GM12878 (cell line): ENCODE results near the gene ACTR8. TPM values are rescaled to one million over a fixed set of nuclear protein-coding genes. Genes with fewer than 3 reads are reported as not detected.

Experiments
- ATAC-seq: fragments of 200-7000 bp; cut with Tn5 transposase; 3 replicates; pipeline ENCODE4 v1.9.1; 2020; ENCODE audit warnings: mild to moderate bottlenecking, moderate library complexity
- BruUV-seq: library from RNA; stranded (reverse); fragments of 400-500 nt; replicated peaks from 2 replicates; lab custom pipeline; 2021; lab: Mats Ljungman, UMichigan
- CTCF ChIA-PET: fragments of 300-600 bp; sonication (Branson Sonifier 250); formaldehyde crosslinking; extraction: SDS; loops from one replicate; lab custom pipeline; 2021; ENCODE audit warnings: inconsistent platforms; lab: Yijun Ruan, JAX
- POLR2A ChIA-PET: fragments of 350-600 bp; formaldehyde crosslinking; extraction: SDS; loops from one replicate; lab custom pipeline; 2021; ENCODE audit warnings: inconsistent platforms; lab: Charles Lee
- RAD21 ChIA-PET: fragments of 300-600 bp; sonication (Branson Sonifier 250); formaldehyde crosslinking; loops from one replicate; lab custom pipeline; 2023; ENCODE audit warnings: antibody characterized with exemption; ENCODE audit not compliant: unreplicated experiment; lab: Charles Lee
- SMC1A ChIA-PET: fragments of 300-600 bp; sonication (Branson Sonifier 250); formaldehyde crosslinking; loops from one replicate; lab custom pipeline; 2023; ENCODE audit not compliant: unreplicated experiment, uncharacterized antibody; lab: Charles Lee
- DNase-seq: peaks from one replicate; pipeline ENCODE4 v3.0.0-alpha.2; 2011; ENCODE audit warnings: low read depth, low spot score
- FAIRE-seq: peaks from 3 replicates; lab custom pipeline; 2011; peaks lifted over from hg19 to GRCh38; lab: Jason Lieb, UNC
- H2AFZ ChIP-seq: 2 replicates; pipeline ENCODE4 v1.6.0; 2011; ENCODE audit warnings: low read depth, low read length, control low read depth; ENCODE audit not compliant: control insufficient read depth
- H3K27ac ChIP-seq: 2 replicates; pipeline ENCODE4 v1.5.1; 2011; ENCODE audit warnings: control low read depth; ENCODE audit not compliant: control insufficient read depth, insufficient read depth
- H3K27me3 ChIP-seq, 2 experiments: replicated peaks in 1 of 2; 2 replicates each; pipeline versions ENCODE4 v1.6.0 to v1.6.1; 2011; ENCODE audit warnings: low read length in 1 of 2; ENCODE audit not compliant: control insufficient read depth in 2 of 2, insufficient read depth in 2 of 2
- H3K36me3 ChIP-seq, 2 experiments: 2 replicates each; pipeline ENCODE4 v1.5.1; 2011; ENCODE audit warnings: low read length in 1 of 2; ENCODE audit not compliant: control insufficient read depth in 2 of 2, insufficient read depth in 2 of 2
- H3K4me1 ChIP-seq: 2 replicates; pipeline ENCODE4 v1.6.1; 2011; ENCODE audit warnings: mild to moderate bottlenecking, low read length, moderate library complexity, mixed read lengths; ENCODE audit not compliant: control insufficient read depth, insufficient read depth
- H3K4me2 ChIP-seq: 2 replicates; pipeline ENCODE4 v1.6.0; 2011; ENCODE audit warnings: control low read depth; ENCODE audit not compliant: control insufficient read depth, insufficient read depth
- H3K4me3 ChIP-seq: fragments of 200-600 bp; sonication (generic); 2 replicates; pipeline ENCODE4 v1.5.1; 2016
- H3K79me2 ChIP-seq: 2 replicates; pipeline ENCODE4 v1.6.0; 2011; ENCODE audit warnings: low read length; ENCODE audit not compliant: control insufficient read depth, insufficient read depth
- H3K9ac ChIP-seq: 2 replicates; pipeline ENCODE4 v1.8.0; 2011; ENCODE audit warnings: low read length, control low read depth, mixed read lengths; ENCODE audit not compliant: control insufficient read depth, insufficient read depth
- H3K9me3 ChIP-seq: replicated peaks from 3 replicates; pipeline ENCODE4 v1.5.1; 2011; ENCODE audit warnings: mild to moderate bottlenecking, low read length; ENCODE audit not compliant: control insufficient read depth, insufficient read depth
- H4K20me1 ChIP-seq: 2 replicates; pipeline ENCODE4 v1.6.0; 2011; ENCODE audit not compliant: control insufficient read depth, insufficient read depth
- CEBPB ChIP-seq, 2 experiments: fragments of 150-350 bp in 1 of 2; IDR thresholded peaks; 2 replicates each; pipeline ENCODE4 v1.6.1; 2012 to 2014; ENCODE audit warnings: low read depth in 2 of 2, low read length in 2 of 2, borderline replicate concordance in 1 of 2, inconsistent platforms in 1 of 2
- FOXK2 ChIP-seq: fragments of 450-650 bp; IDR thresholded peaks from 2 replicates; pipeline ENCODE4 v1.6.1; 2017; ENCODE audit warnings: mild to moderate bottlenecking, moderate library complexity
- HSF1 ChIP-seq: fragments of 150-350 bp; IDR thresholded peaks from 2 replicates; pipeline ENCODE4 v1.6.1; 2014; ENCODE audit warnings: mild to moderate bottlenecking, low read depth, low read length
- IRF3 ChIP-seq: fragments of 450-650 bp; IDR thresholded peaks from 2 replicates; pipeline ENCODE4 v1.6.1; 2014; ENCODE audit warnings: mild to moderate bottlenecking
- NFYB ChIP-seq: IDR thresholded peaks from 2 replicates; pipeline ENCODE4 v1.6.1; 2011; ENCODE audit warnings: low read depth, mild to moderate bottlenecking, low read length, improper control_type of control experiment, moderate library complexity; ENCODE audit not compliant: insufficient read depth
- NR2F1 ChIP-seq: fragments of 450-650 bp; conservative IDR thresholded peaks from 2 replicates; pipeline ENCODE4 v1.6.1; 2017; ENCODE audit warnings: mild to moderate bottlenecking
- RUNX3 ChIP-seq: IDR thresholded peaks from 2 replicates; pipeline ENCODE4 v1.6.1; 2012; ENCODE audit warnings: low read length, inconsistent platforms
- TCF12 ChIP-seq: IDR thresholded peaks from 2 replicates; pipeline ENCODE4 v1.6.1; 2011; ENCODE audit warnings: low read depth, mild to moderate bottlenecking, low read length
- ZNF24 ChIP-seq: fragments of 450-650 bp; IDR thresholded peaks from 2 replicates; pipeline ENCODE4 v1.6.1; 2017; ENCODE audit warnings: antibody characterized with exemption, mild to moderate bottlenecking
- WGBS: methylation state at CpG from one replicate; pipeline ENCODE4 v1.1.6; 2016; ENCODE audit warnings: low lambda C conversion rate; ENCODE audit not compliant: insufficient replicate concordance, insufficient coverage; ENCODE audit errors: missing lambda C conversion rate; 5-methylcytosine and 5-hydroxymethylcytosine counted together
- in situ Hi-C: fragments of 300-500 bp; cut with MboI; formaldehyde crosslinking; loops from 9 replicates; pipeline ENCODE4 v1.14.3; 2018; ENCODE audit warnings: mixed read lengths
- intact Hi-C: fragments of 100-400 bp; cut with micrococcal nuclease; formaldehyde crosslinking; loops from one replicate; pipeline ENCODE4 v1.14.2; 2022; ENCODE audit not compliant: unreplicated experiment
- polyA plus RNA-seq, 11 experiments: library from polyadenylated mRNA; depleted of rRNA in 4 of 11; unstranded in 6 of 11; stranded (reverse) in 5 of 11; fragments of >200 nt; fragmentation: Nextera tagmentation in 4 of 11; fragmentation: Illumina TruSeq in 1 of 11; extraction: Ambion mirVana in 4 of 11; extraction: Trizol in 1 of 11; gene quantifications; 1 replicate in 1 of 11; 2 replicates in 10 of 11; pipeline versions ENCODE4 v1.2.1 to v1.2.3, GENCODE V29; 2011 to 2016; ENCODE audit warnings: inconsistent platforms in 2 of 11, missing spikeins in 2 of 11, low read depth in 1 of 11
- total RNA-seq, 4 experiments: library from RNA; depleted of rRNA in 3 of 4; stranded (reverse); fragments of >200 nt in 3 of 4; fragmentation: Illumina TruSeq in 1 of 4; extraction: Trizol in 1 of 4; gene quantifications; 2 replicates each; pipeline versions ENCODE4 v1.2.1 to v1.2.3, GENCODE V29; 2013 to 2021
- TF ChIP-seq, protein P1 (sequence below): IDR thresholded peaks from 2 replicates; pipeline ENCODE4 v1.6.1; 2012; ENCODE audit warnings: low read depth, low read length, improper control_type of control experiment

The ACTR8 gene
- total and polyA plus RNA-seq, 10 of the 15 experiments (the other 5 are each of a cell fraction or from before 2014, with no cell fraction given): 5.3 to 35.7 (median 26.4) TPM

GRCh38 chr3:53828581-53828980 lies 53.4 kb downstream of the ACTR8 start:
- intact Hi-C loops (no loop called here), in situ Hi-C loops (no loop called here)
- Histone ChIP-seq H3K4me2 (no peak overlapping the region), H3K27me3 (no peaks in the 10 kb centered on the region), H3K79me2 (no peaks in the 10 kb centered on the region), H2AFZ (no peak overlapping the region), H3K9ac (no peak overlapping the region), H3K4me1 (no peaks in the 10 kb centered on the region), H3K4me3 (no peak overlapping the region), H3K27ac (no peak overlapping the region), H3K36me3 (no peaks in the 10 kb centered on the region), H3K9me3 (no peaks in the 10 kb centered on the region), H4K20me1 (no peaks in the 10 kb centered on the region)
- TF ChIP-seq CEBPB (IDR thresholded peaks at IDR 0.05; ENCODE audit: borderline replicate concordance in 1 of 2, low read depth in 2 of 2, low read length in 2 of 2) (no peak), TCF12 (no peak), HSF1 (no peak), FOXK2 (no peak), IRF3 (no peak), NR2F1 (no peak), RUNX3 (no peak), ZNF24 (no peak), NFYB (no peak)
- TF ChIP-seq, protein P1, sequence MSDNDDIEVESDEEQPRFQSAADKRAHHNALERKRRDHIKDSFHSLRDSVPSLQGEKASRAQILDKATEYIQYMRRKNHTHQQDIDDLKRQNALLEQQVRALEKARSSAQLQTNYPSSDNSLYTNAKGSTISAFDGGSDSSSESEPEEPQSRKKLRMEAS: no peak
- POLR2A ChIA-PET: no interaction called here
- no peak for FAIRE-seq
- ATAC-seq: no peak
- BruUV-seq: no TSS peak
- CTCF ChIA-PET: interaction anchor here (1.6 to 2.4 kb wide), 2 partner anchors 14 to 16 kb away, joined by 5 to 8 read pairs; no protein-coding TSS in a partner anchor
- 44% methylated on average over 1 of the region's 1 CpG for WGBS
- DNase-seq: no peak
- SMC1A ChIA-PET: interaction anchor here (0.7 to 1.0 kb wide), 2 partner anchors 13 to 15 kb away, joined by 3 read pairs; no protein-coding TSS in a partner anchor
- RAD21 ChIA-PET: interaction anchor here (0.8 to 1.6 kb wide), 2 partner anchors 15 to 17 kb away, joined by 4 read pairs; no protein-coding TSS in a partner anchor
